DOHH2 (cell line): Measurements from ENCODE around the gene OR8B8.

ENCODE experiments used
- EZH2phosphoT487 ChIP-seq: fragments of 200-600 bp; sonication (generic); IDR thresholded peaks from 2 replicates; pipeline ENCODE4 v1.6.1; 2017; ENCODE audit warnings: borderline replicate concordance, mild to moderate bottlenecking, antibody characterized with exemption, low read length, moderate library complexity, mixed read lengths
- TF ChIP-seq, protein P1 (sequence below): fragments of 200-600 bp; sonication (generic); IDR thresholded peaks from one replicate; pipeline ENCODE4 v1.5.1; 2014; ENCODE audit warnings: antibody characterized with exemption, mild to moderate bottlenecking, low read depth, low read length; ENCODE audit not compliant: poor library complexity, severe bottlenecking

DNA sequence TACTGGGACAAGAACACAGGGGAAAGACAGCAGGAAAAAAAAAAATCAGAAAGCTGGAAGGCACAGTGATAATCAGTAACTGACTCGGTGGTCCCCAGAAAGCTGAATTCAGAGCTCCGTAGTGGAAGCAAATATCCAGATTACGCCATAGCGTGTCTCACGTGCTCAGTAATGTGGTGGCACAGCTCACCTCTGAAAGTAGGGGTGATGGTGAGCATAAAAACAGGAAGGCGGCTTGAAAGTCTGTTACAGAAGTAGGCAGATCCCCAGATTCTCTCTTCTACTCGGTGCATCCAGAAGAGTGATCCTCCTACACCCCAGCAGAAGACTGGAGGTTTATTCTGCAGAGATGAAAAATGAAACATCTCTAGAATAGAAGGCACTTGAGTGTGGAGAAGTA is 35.6 kb downstream of the OR8B8 start:
- TF ChIP-seq, protein P1, sequence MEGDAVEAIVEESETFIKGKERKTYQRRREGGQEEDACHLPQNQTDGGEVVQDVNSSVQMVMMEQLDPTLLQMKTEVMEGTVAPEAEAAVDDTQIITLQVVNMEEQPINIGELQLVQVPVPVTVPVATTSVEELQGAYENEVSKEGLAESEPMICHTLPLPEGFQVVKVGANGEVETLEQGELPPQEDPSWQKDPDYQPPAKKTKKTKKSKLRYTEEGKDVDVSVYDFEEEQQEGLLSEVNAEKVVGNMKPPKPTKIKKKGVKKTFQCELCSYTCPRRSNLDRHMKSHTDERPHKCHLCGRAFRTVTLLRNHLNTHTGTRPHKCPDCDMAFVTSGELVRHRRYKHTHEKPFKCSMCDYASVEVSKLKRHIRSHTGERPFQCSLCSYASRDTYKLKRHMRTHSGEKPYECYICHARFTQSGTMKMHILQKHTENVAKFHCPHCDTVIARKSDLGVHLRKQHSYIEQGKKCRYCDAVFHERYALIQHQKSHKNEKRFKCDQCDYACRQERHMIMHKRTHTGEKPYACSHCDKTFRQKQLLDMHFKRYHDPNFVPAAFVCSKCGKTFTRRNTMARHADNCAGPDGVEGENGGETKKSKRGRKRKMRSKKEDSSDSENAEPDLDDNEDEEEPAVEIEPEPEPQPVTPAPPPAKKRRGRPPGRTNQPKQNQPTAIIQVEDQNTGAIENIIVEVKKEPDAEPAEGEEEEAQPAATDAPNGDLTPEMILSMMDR: no peak
- no peak for TF ChIP-seq EZH2phosphoT487
